ENCODE data around the gene MAN1A1.

The MAN1A1 gene

GRCh38 chr6:119350202-119350951 is 816 bp upstream of the MAN1A1 start:
- TF ChIP-seq EP300 (IDR thresholded peaks at IDR 0.05; ENCODE audit: borderline replicate concordance) = no peak
- no peak for TF ChIP-seq EGR1 (IDR thresholded peaks at IDR 0.05)
- TF ChIP-seq REST (IDR thresholded peaks at IDR 0.05; ENCODE audit: low read depth) = no peak
- TF ChIP-seq TEAD4 (IDR thresholded peaks at IDR 0.05) = no peak
- TF ChIP-seq TCF12 (IDR thresholded peaks at IDR 0.05; ENCODE audit: low read depth) = no peak
- TF ChIP-seq, protein P1, sequence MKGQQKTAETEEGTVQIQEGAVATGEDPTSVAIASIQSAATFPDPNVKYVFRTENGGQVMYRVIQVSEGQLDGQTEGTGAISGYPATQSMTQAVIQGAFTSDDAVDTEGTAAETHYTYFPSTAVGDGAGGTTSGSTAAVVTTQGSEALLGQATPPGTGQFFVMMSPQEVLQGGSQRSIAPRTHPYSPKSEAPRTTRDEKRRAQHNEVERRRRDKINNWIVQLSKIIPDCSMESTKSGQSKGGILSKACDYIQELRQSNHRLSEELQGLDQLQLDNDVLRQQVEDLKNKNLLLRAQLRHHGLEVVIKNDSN (IDR thresholded peaks at IDR 0.05) = no peak
- no peak for TF ChIP-seq RAD21 (IDR thresholded peaks at IDR 0.05; ENCODE audit: low read depth)
- no peak for TF ChIP-seq CREB1 (IDR thresholded peaks at IDR 0.05; ENCODE audit: low read depth)
- no peak for TF ChIP-seq NFIC (IDR thresholded peaks at IDR 0.05)
- TF ChIP-seq MAX (IDR thresholded peaks at IDR 0.05) = no peak
- no peak for TF ChIP-seq ZBTB7A (IDR thresholded peaks at IDR 0.05; ENCODE audit: low read depth)
- no peak for TF ChIP-seq CEBPB (IDR thresholded peaks at IDR 0.05)
- TF ChIP-seq TAF1 (IDR thresholded peaks at IDR 0.05; ENCODE audit: low read depth) = no peak

DNA sequence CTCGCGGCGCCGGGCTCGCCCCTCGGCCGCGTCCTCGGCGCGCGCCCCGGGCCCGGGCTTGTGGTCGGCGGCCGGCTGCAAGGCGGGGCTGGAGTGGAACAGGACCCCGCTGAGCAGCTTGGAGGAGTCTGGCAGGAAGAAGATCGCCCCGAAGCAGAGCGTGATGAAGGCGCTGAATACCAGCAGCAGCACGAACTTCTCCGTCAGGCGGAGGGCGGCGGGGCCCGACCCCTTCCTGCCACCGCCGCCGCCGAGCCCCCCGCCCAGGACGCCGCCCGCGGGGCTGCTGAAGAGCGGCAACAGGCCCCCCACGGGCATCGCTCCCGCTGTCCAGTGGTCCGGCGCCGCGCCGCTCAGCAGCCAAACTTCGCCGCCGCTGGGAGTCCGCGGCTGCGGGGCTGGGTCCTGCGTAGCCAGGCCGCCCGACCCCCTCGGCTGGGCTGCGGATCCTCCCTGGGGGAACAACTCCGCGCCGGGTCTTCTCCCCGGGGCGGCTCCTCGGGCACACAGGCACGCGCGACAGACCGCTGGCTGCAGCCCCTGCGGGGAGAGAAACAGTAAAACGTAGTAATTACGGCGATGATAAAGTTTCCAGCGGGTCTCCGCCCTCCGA is 707 bp downstream of the MAN1A1 start:
- TF ChIP-seq FOXM1 (IDR thresholded peaks at IDR 0.05; ENCODE audit: borderline replicate concordance, low read depth) = no peak
- no peak for TF ChIP-seq MAX (IDR thresholded peaks at IDR 0.05)
- no peak for TF ChIP-seq ZBTB7A (IDR thresholded peaks at IDR 0.05; ENCODE audit: low read depth)
- TF ChIP-seq EP300 (IDR thresholded peaks at IDR 0.05; ENCODE audit: borderline replicate concordance) = no peak
- no peak for TF ChIP-seq TEAD4 (IDR thresholded peaks at IDR 0.05)
- TF ChIP-seq YY1 (IDR thresholded peaks at IDR 0.05; ENCODE audit: low read depth) = no peak
- TF ChIP-seq, protein P1 (IDR thresholded peaks at IDR 0.05) = no peak
- TF ChIP-seq EGR1 (IDR thresholded peaks at IDR 0.05) = no peak
- no peak for TF ChIP-seq TAF1 (IDR thresholded peaks at IDR 0.05; ENCODE audit: low read depth)
- no peak for TF ChIP-seq CEBPB (IDR thresholded peaks at IDR 0.05)
- no peak for TF ChIP-seq RAD21 (IDR thresholded peaks at IDR 0.05; ENCODE audit: low read depth)
- no peak for TF ChIP-seq NFIC (IDR thresholded peaks at IDR 0.05)
- no peak for TF ChIP-seq TCF12 (IDR thresholded peaks at IDR 0.05; ENCODE audit: low read depth)

GRCh38 chr6:119348096-119348747 is 1.3 kb downstream of the MAN1A1 start:
- TF ChIP-seq MAX (IDR thresholded peaks at IDR 0.05) (no peak), ZBTB7A (IDR thresholded peaks at IDR 0.05; ENCODE audit: low read depth) (no peak), TAF1 (IDR thresholded peaks at IDR 0.05; ENCODE audit: low read depth) (no peak), REST (IDR thresholded peaks at IDR 0.05; ENCODE audit: low read depth) (no peak)

- TF ChIP-seq YY1 (IDR thresholded peaks at IDR 0.05; ENCODE audit: low read depth) (no peak), MAX (IDR thresholded peaks at IDR 0.05) (no peak), ZBTB7A (IDR thresholded peaks at IDR 0.05; ENCODE audit: low read depth) (no peak), TCF12 (IDR thresholded peaks at IDR 0.05; ENCODE audit: low read depth) (no peak), NFIC (IDR thresholded peaks at IDR 0.05) (no peak), TAF1 (IDR thresholded peaks at IDR 0.05; ENCODE audit: low read depth) (no peak), TEAD4 (IDR thresholded peaks at IDR 0.05) (no peak)
Measured at GRCh38 chr6:119347466-119348095, 2.0 kb downstream of the MAN1A1 start.

DNA sequence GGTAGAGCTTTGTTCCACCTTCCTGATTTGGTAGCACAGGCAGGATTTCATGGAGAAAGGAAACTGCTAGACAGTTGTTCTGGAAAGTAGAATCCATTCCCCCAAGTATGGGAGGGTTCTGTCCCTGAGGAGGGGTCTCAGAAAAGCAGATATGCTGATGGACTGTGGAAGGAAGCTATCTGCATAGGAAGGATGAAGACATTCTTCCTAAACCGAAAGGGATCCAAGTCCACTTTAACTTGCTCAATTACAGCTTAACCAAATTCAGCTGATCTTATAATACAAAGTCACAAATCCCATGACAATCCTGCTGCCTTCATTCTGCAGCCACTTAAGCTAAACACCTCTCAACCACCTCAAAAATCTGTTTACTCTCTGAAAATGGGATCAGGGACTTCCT is 2.6 kb downstream of the MAN1A1 start:
- TF ChIP-seq NFIC (IDR thresholded peaks at IDR 0.05) = no peak
- no peak for TF ChIP-seq MAX (IDR thresholded peaks at IDR 0.05)
- no peak for TF ChIP-seq EP300 (IDR thresholded peaks at IDR 0.05; ENCODE audit: borderline replicate concordance)

All from Ishikawa (cell line).